H1 (cell line): ENCODE results near the gene MINPP1. TPM values are rescaled to one million over a fixed set of nuclear protein-coding genes. Genes with fewer than 3 reads are reported as not detected.
A peak's percentile ranks its signal among the peaks of the same experiment; 100 is the strongest.

ENCODE experiments used
- CTCF ChIA-PET: fragments of 300-600 bp; sonication (Branson Sonifier 250); formaldehyde crosslinking; loops from one replicate; lab custom pipeline; 2021; ENCODE audit not compliant: partially characterized antibody; lab: Charles Lee
- POLR2A ChIA-PET: fragments of 300-600 bp; sonication (Branson Sonifier 250); formaldehyde crosslinking; loops from one replicate; lab custom pipeline; 2021; ENCODE audit warnings: inconsistent platforms; ENCODE audit not compliant: partially characterized antibody; lab: Charles Lee
- DNase-seq, 2 experiments: peaks; one replicate each; pipeline versions ENCODE4 v3.0.0 to v3.0.0-alpha.2; 2010 to 2022; ENCODE audit warnings: low spot score in 2 of 2, low read depth in 1 of 2, mixed read lengths in 1 of 2
- FAIRE-seq: peaks from 2 replicates; lab custom pipeline; 2011; peaks lifted over from hg19 to GRCh38; lab: Jason Lieb, UNC
- H2AFZ ChIP-seq: 2 replicates; pipeline ENCODE4 v1.8.1; 2012; ENCODE audit warnings: low read length, inconsistent platforms
- H2AK5ac ChIP-seq: 2 replicates; pipeline ENCODE4 v1.6.1; 2013; ENCODE audit warnings: low read depth, low read length
- H2BK120ac ChIP-seq: replicated peaks from 2 replicates; pipeline ENCODE3; 2013; ENCODE audit warnings: low read depth, low read length, inconsistent platforms
- H2BK12ac ChIP-seq: 2 replicates; pipeline ENCODE4 v1.6.1; 2013; ENCODE audit warnings: low read depth, low read length
- H2BK15ac ChIP-seq: 2 replicates; pipeline ENCODE4 v1.6.1; 2013; ENCODE audit warnings: low read length
- H2BK20ac ChIP-seq: 2 replicates; pipeline ENCODE4 v1.6.1; 2013; ENCODE audit warnings: low read length
- H2BK5ac ChIP-seq: 2 replicates; pipeline ENCODE4 v1.6.1; 2013; ENCODE audit warnings: low read depth, low read length
- H3K14ac ChIP-seq: 2 replicates; pipeline ENCODE4 v1.6.1; 2013; ENCODE audit warnings: inconsistent platforms; ENCODE audit not compliant: insufficient read length
- H3K18ac ChIP-seq: 2 replicates; pipeline ENCODE4 v1.6.1; 2013; ENCODE audit warnings: low read length; ENCODE audit errors: extremely low read depth
- H3K23ac ChIP-seq: 2 replicates; pipeline ENCODE4 v1.6.1; 2013; ENCODE audit warnings: inconsistent platforms; ENCODE audit not compliant: insufficient read length
- H3K23me2 ChIP-seq: 2 replicates; pipeline ENCODE4 v1.6.1; 2013; ENCODE audit warnings: low read depth, low read length
- H3K27ac ChIP-seq: 2 replicates; pipeline ENCODE4 v1.6.1; 2011; ENCODE audit warnings: low read depth, low read length, inconsistent platforms
- H3K27me3 ChIP-seq, 4 experiments: replicated peaks in 1 of 4; 1 replicate in 1 of 4; 2 replicates in 3 of 4; pipeline versions ENCODE4 v1.6.1 to v1.8.1; 2011 to 2013; ENCODE audit warnings: low read length in 3 of 4, mild to moderate bottlenecking in 3 of 4, inconsistent platforms in 2 of 4, mixed read lengths in 2 of 4, moderate library complexity in 1 of 4; ENCODE audit not compliant: control insufficient read depth in 3 of 4, insufficient read depth in 3 of 4; ENCODE audit errors: extremely low read depth in 1 of 4
- H3K36me3 ChIP-seq, 4 experiments: 2 replicates each; pipeline versions ENCODE4 v1.6.1 to v1.8.1; 2011 to 2013; ENCODE audit warnings: mild to moderate bottlenecking in 4 of 4, low read length in 3 of 4, moderate library complexity in 2 of 4, control low read depth in 1 of 4, inconsistent platforms in 1 of 4; ENCODE audit not compliant: insufficient read depth in 4 of 4, control insufficient read depth in 2 of 4
- H3K4ac ChIP-seq: replicated peaks from 2 replicates; pipeline ENCODE3; 2013; ENCODE audit warnings: low read length, low read depth, mixed read lengths, inconsistent platforms; ENCODE audit not compliant: insufficient read length
- H3K4me1 ChIP-seq, 4 experiments: replicated peaks in 1 of 4; 1 replicate in 1 of 4; 2 replicates in 3 of 4; pipeline versions ENCODE4 v1.6.1 to v1.8.1; 2011 to 2013; ENCODE audit warnings: low read length in 3 of 4, inconsistent platforms in 2 of 4, mixed read lengths in 1 of 4; ENCODE audit not compliant: insufficient read depth in 4 of 4, control insufficient read depth in 3 of 4
- H3K4me2 ChIP-seq, 2 experiments: 2 replicates each; pipeline versions ENCODE4 v1.6.1 to v1.8.1; 2011 to 2013; ENCODE audit warnings: low read depth in 2 of 2, low read length in 2 of 2, control low read depth in 1 of 2, inconsistent platforms in 1 of 2, mild to moderate bottlenecking in 1 of 2; ENCODE audit not compliant: insufficient read depth in 1 of 2
- H3K4me3 ChIP-seq, 4 experiments: fragments of 200-600, 300-600 bp in 1 of 4; sonication (generic), shearing (Covaris generic), sonication (Bioruptor Twin) in 1 of 4; 2 replicates each; pipeline versions ENCODE4 v1.5.1 to v1.8.1; 2011 to 2016; ENCODE audit warnings: low read length in 4 of 4, low read depth in 3 of 4, control low read depth in 2 of 4, inconsistent platforms in 2 of 4, mild to moderate bottlenecking in 2 of 4, mixed read lengths in 1 of 4, moderate library complexity in 1 of 4; ENCODE audit not compliant: insufficient read depth in 2 of 4; ENCODE audit errors: extremely low read depth in 1 of 4
- H3K56ac ChIP-seq: replicated peaks from 2 replicates; pipeline ENCODE3; 2013; ENCODE audit warnings: low read depth, mild to moderate bottlenecking, mixed read lengths, low read length, inconsistent platforms; ENCODE audit not compliant: insufficient read length
- H3K79me1 ChIP-seq: 2 replicates; pipeline ENCODE4 v1.6.1; 2013; ENCODE audit warnings: low read depth, low read length, control low read depth
- H3K79me2 ChIP-seq, 2 experiments: 2 replicates each; pipeline versions ENCODE4 v1.6.1 to v1.8.1; 2012 to 2013; ENCODE audit warnings: low read length in 2 of 2, mild to moderate bottlenecking in 2 of 2, inconsistent platforms in 1 of 2; ENCODE audit not compliant: insufficient read depth in 2 of 2, control insufficient read depth in 1 of 2
- H3K9ac ChIP-seq, 4 experiments: replicated peaks in 1 of 4; 1 replicate in 1 of 4; 2 replicates in 3 of 4; pipeline versions ENCODE4 v1.6.1 to v1.8.1; 2011 to 2013; ENCODE audit warnings: low read depth in 3 of 4, low read length in 3 of 4, control low read depth in 2 of 4, mild to moderate bottlenecking in 2 of 4, moderate library complexity in 2 of 4, inconsistent platforms in 1 of 4; ENCODE audit errors: extremely low read depth in 1 of 4
- H3K9me3 ChIP-seq, 2 experiments: 2 replicates each; pipeline versions ENCODE4 v1.6.1 to v1.8.1; 2012 to 2013; ENCODE audit warnings: mild to moderate bottlenecking in 2 of 2, moderate library complexity in 2 of 2, control low read depth in 1 of 2, inconsistent platforms in 1 of 2, low read depth in 1 of 2, low read length in 1 of 2, mixed read lengths in 1 of 2; ENCODE audit not compliant: insufficient read depth in 2 of 2
- H4K20me1 ChIP-seq, 2 experiments: replicated peaks in 1 of 2; 2 replicates each; pipeline versions ENCODE3 to v1.8.1; 2011 to 2013; ENCODE audit warnings: inconsistent platforms in 2 of 2, low read length in 2 of 2, mild to moderate bottlenecking in 1 of 2; ENCODE audit not compliant: insufficient read depth in 2 of 2, control insufficient read depth in 1 of 2
- H4K5ac ChIP-seq: 2 replicates; pipeline ENCODE4 v1.6.1; 2013; ENCODE audit warnings: low read length, low read depth, mixed read lengths, inconsistent platforms; ENCODE audit not compliant: insufficient read length
- H4K8ac ChIP-seq: 2 replicates; pipeline ENCODE4 v1.8.0; 2013; ENCODE audit warnings: mild to moderate bottlenecking, moderate library complexity, low read length, inconsistent platforms; ENCODE audit not compliant: insufficient read depth; ENCODE audit errors: extremely low read depth
- H4K91ac ChIP-seq: replicated peaks from 2 replicates; pipeline ENCODE3; 2013; ENCODE audit warnings: low read length, mixed read lengths, inconsistent platforms; ENCODE audit not compliant: insufficient read length
- BACH1 ChIP-seq: IDR thresholded peaks from 2 replicates; pipeline ENCODE4 v1.6.1; 2012; ENCODE audit warnings: low read length, improper control_type of control experiment
- EP300 ChIP-seq, 2 experiments: IDR thresholded peaks; 1 replicate in 1 of 2; 2 replicates in 1 of 2; pipeline ENCODE4 v1.6.1; 2011 to 2012; ENCODE audit warnings: low read depth in 2 of 2, low read length in 2 of 2, mild to moderate bottlenecking in 2 of 2, borderline replicate concordance in 1 of 2, inconsistent platforms in 1 of 2, moderate library complexity in 1 of 2
- FOSL1 ChIP-seq: IDR thresholded peaks from 2 replicates; pipeline ENCODE4 v1.6.1; 2011; ENCODE audit warnings: mild to moderate bottlenecking, low read depth, low read length, moderate library complexity; ENCODE audit not compliant: insufficient read depth
- SRF ChIP-seq: IDR thresholded peaks from 2 replicates; pipeline ENCODE4 v1.6.1; 2011; ENCODE audit warnings: mild to moderate bottlenecking, low read depth, low read length, moderate library complexity
- WGBS, 2 experiments: shearing (Covaris generic) in 1 of 2; methylation state at CpG; one replicate each; pipeline versions ENCODE4 v1.1.6 to v1.1.7; 2013 to 2015; ENCODE audit warnings: low lambda C conversion rate in 2 of 2, mixed read lengths in 2 of 2, inconsistent platforms in 1 of 2, low coverage in 1 of 2, missing lambda C conversion rate in 1 of 2; ENCODE audit not compliant: insufficient replicate concordance in 2 of 2, insufficient coverage in 1 of 2, insufficient read length in 1 of 2; ENCODE audit errors: extremely low coverage in 1 of 2, missing lambda C conversion rate in 1 of 2; 5-methylcytosine and 5-hydroxymethylcytosine counted together
- polyA plus RNA-seq, 7 experiments: library from polyadenylated mRNA; depleted of rRNA in 3 of 7; stranded (reverse) in 5 of 7; unstranded in 2 of 7; fragments of >200 nt in 5 of 7; fragments of 200-250 nt in 2 of 7; gene quantifications; 1 replicate in 5 of 7; 2 replicates in 1 of 7; 4 replicates in 1 of 7; pipeline versions ENCODE4 v1.2.1 to v1.2.3, GENCODE V29; 2011 to 2013; ENCODE audit warnings: missing spikeins in 2 of 7, mixed read lengths in 2 of 7
- total RNA-seq: library from RNA; stranded (reverse); fragmentation: NEBNext Ultra II Directional; extraction: Animal tissue kit (Norgen Biotek cat#: 25700); gene quantifications from 2 replicates; pipeline ENCODE4 v1.2.1, GENCODE V29; 2021

The MINPP1 gene
- total and polyA plus RNA-seq, 2 of the 8 experiments (the other 6 are each of a cell fraction or from before 2014, with no cell fraction given) = 13.6 to 27.2 TPM

- H2AK5ac ChIP-seq = no peak overlapping the region
- H3K4me2 ChIP-seq = peak overlapping the region in 1 of 2 experiments; percentile 95; a peak in 1 of 4 replicates
- no peaks in the 10 kb centered on the region for H3K27me3 ChIP-seq
- H3K4me1 ChIP-seq = no peaks in the 10 kb centered on the region; a peak in 1 of 7 replicates
- 88% methylated on average over 5 of the region's 5 CpGs; no CpG with 5 or more reads in 1 of the 2 experiments for WGBS, 2 experiments
- no peak overlapping the region; a peak in 1 of 7 replicates for H3K9ac ChIP-seq
- no peak overlapping the region for H4K8ac ChIP-seq
- DNase-seq = no peak
- H3K27ac ChIP-seq = no peak overlapping the region
- H3K56ac ChIP-seq = no peak overlapping the region
- no peak overlapping the region for H2BK15ac ChIP-seq
- H2BK12ac ChIP-seq = no peak overlapping the region
- H3K36me3 ChIP-seq = peaks cover 0 to 38% (median 12%) of the 10 kb centered on the region in 4 experiments; a peak in 6 of 8 replicates
- H3K79me2 ChIP-seq = peaks cover 0 to 30% of the 10 kb centered on the region in 2 experiments; a peak in 2 of 4 replicates
- H4K5ac ChIP-seq = no peak overlapping the region
- H2BK20ac ChIP-seq = no peak overlapping the region
- peaks cover 0 to 2% of the 10 kb centered on the region in 2 experiments for H4K20me1 ChIP-seq
- TF ChIP-seq FOSL1 (no peak), SRF (no peak), EP300 (IDR thresholded peaks at IDR 0.05; ENCODE audit: borderline replicate concordance in 1 of 2, low read depth in 2 of 2, low read length in 2 of 2) (no peak), BACH1 (no peak)
- TF ChIP-seq, all 59 proteins: peak for 0
- Histone ChIP-seq H3K4ac (no peak overlapping the region), H3K23me2 (peaks cover 11% of the 10 kb centered on the region), H3K9me3 (no peaks in the 10 kb centered on the region), H4K91ac (no peak overlapping the region), H3K79me1 (no peaks in the 10 kb centered on the region), H2BK120ac (no peak overlapping the region), H3K23ac (no peak overlapping the region), H2BK5ac (no peak overlapping the region), H3K18ac (no peak overlapping the region), H3K14ac (no peak overlapping the region), H2AFZ (no peak overlapping the region), H3K4me3 (no peak overlapping the region)
- ChIA-PET CTCF (no interaction called here), POLR2A (no interaction called here)
- FAIRE-seq = no peak
Observed at GRCh38 chr10:87507879-87508483, 3.3 kb downstream of the MINPP1 start.
